ENCODE measurements around the gene PCTP.

PCTP gene

GRCh38 chr17:55750750-55751657 is at the start of gene PCTP:
TSS of gene PCTP (plus strand) at chr17:55751051. CDS start at chr17:55751104, 53 bp downstream.
- peak; percentile 63 for TF ChIP-seq CTCF (IDR thresholded peaks at IDR 0.05; ENCODE audit: low read depth, low read length, missing control alignments)
- H3K4me3 ChIP-seq (ENCODE audit: low read depth, low read length), result peak within 1 kb of the TSS; percentile 78
- in situ Hi-C loops (cut with HindIII; ENCODE audit: low sequenced_read_pairs), result loop anchor here (25.0 kb wide), 1 partner anchor 214 kb away; no protein-coding TSS in a partner anchor

DNA sequence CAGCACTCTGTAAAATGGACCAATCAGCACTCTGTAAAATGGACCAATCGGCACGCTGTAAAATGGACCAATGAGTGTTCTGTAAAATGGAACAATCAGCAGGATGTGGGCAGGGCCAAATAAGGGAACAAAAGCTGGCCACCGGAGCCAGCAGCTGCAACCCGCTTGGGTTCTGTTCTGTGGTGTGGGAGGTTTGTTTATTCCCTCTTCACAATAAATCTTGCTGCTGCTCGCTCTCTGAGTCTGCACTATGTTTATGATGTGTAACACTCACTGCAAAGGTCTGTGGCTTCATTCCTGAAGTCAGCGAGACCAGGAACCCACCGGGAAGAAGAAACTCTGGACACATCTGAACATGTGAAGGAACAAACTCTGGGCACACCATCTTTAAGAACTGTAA is 48.7 kb upstream of the PCTP start:
- no peak for TF ChIP-seq CTCF (IDR thresholded peaks at IDR 0.05; ENCODE audit: low read depth, low read length, missing control alignments)
- no peak for DNase-seq (ENCODE audit: low read depth)
- in situ Hi-C loops (cut with HindIII; ENCODE audit: low sequenced_read_pairs), result no loop called here
- H3K4me3 ChIP-seq (ENCODE audit: low read depth, low read length), result no peak overlapping the region

More at GRCh38 chr17:55750750-55751657, at the start of gene PCTP:
- DNase-seq (ENCODE audit: low read depth), result peak; percentile 45

- no peak for TF ChIP-seq CTCF (IDR thresholded peaks at IDR 0.05; ENCODE audit: low read depth, low read length, missing control alignments)
- in situ Hi-C loops (cut with HindIII; ENCODE audit: low sequenced_read_pairs), result no loop called here
- no peak overlapping the region for H3K4me3 ChIP-seq (ENCODE audit: low read depth, low read length)
- no peak for DNase-seq (ENCODE audit: low read depth)
These were observed 46.5 kb upstream of the PCTP start for GRCh38 chr17:55704401-55704800.

GRCh38 chr17:55705847-55706246 is 45.0 kb upstream of the PCTP start:
- H3K4me3 ChIP-seq (ENCODE audit: low read depth, low read length), result no peak overlapping the region
- no peak for TF ChIP-seq CTCF (IDR thresholded peaks at IDR 0.05; ENCODE audit: low read depth, low read length, missing control alignments)
- DNase-seq (ENCODE audit: low read depth), result no peak
- in situ Hi-C loops (cut with HindIII; ENCODE audit: low sequenced_read_pairs), result no loop called here

DNA sequence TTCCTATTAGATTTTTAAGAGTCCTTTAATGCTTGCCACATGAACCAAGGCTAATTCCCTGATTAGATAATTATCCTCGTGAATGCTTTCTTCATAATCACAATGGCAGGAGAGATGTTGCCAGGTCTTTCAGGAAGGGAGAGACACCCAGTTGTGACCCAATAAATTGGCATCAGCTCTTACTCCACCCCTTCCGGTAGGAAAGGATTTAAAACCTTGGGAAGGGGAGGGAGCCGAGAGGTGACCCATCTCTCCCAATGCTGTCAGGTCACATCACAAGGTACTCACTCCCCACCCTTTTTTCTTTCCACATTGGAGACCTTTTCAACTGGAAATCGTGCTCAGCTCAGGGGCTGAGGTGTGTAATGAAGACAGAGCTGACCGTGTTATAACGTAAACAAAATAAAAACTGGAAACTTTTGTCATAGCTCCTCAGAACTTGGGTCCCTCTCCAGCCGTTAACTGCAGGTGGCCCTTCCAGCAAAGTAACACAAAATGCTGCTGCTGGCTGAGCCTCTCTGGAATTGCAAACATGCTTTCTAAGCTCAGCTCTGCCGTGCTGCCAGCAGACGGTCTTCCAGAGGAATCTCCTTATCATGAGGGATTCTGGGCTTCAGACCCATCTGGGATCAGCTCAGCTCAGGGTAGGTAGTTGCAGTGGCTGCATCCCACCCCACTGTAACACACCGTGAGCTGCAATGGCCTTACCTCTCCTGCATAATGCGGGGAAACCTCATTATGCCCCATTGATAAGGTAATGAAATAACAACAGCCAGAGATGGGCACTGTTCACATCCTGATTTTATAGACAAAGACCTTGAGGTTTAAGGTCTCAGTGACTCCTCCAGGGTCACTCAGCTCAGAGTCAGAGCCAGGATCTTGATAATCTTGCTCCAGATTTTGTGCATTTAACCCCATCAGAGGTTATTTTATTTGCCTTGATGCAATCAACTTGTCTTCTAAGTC is 43.8 kb upstream of the PCTP start:
- no peak overlapping the region for H3K4me3 ChIP-seq (ENCODE audit: low read depth, low read length)
- no peak for DNase-seq (ENCODE audit: low read depth)
- TF ChIP-seq CTCF (IDR thresholded peaks at IDR 0.05; ENCODE audit: low read depth, low read length, missing control alignments), result no peak
- in situ Hi-C loops (cut with HindIII; ENCODE audit: low sequenced_read_pairs), result no loop called here

Measured in astrocyte of the cerebellum (primary cell).